HCT116 (cell line): Measurements from ENCODE around the gene SPIRE1. TPM values are rescaled to one million over a fixed set of nuclear protein-coding genes. Genes with fewer than 3 reads are reported as not detected.

ENCODE experiments used
- ATAC-seq: fragments of 200-7000 bp; cut with Tn5 transposase; 2 replicates; pipeline ENCODE4 v1.9.1; 2020; ENCODE audit warnings: mild to moderate bottlenecking, moderate library complexity
- BruUV-seq: library from RNA; stranded (reverse); fragments of 400-500 nt; replicated peaks from 2 replicates; lab custom pipeline; 2021; lab: Mats Ljungman, UMichigan
- CTCF ChIA-PET: fragments of 300-600 bp; sonication (Branson Sonifier 250); formaldehyde crosslinking; loops from one replicate; lab custom pipeline; 2021; ENCODE audit warnings: antibody characterized with exemption; lab: Charles Lee
- POLR2A ChIA-PET: fragments of 300-600, 350-600 bp; sonication (Branson Sonifier 250); formaldehyde crosslinking; loops from one replicate; lab custom pipeline; 2021; ENCODE audit warnings: antibody characterized with exemption; lab: Charles Lee
- RAD21 ChIA-PET, 2 experiments: fragments of 300-600 bp; sonication (Branson Sonifier 250); formaldehyde crosslinking; loops; one replicate each; lab custom pipeline; 2023; ENCODE audit warnings: low total read pairs in 2 of 2; ENCODE audit not compliant: uncharacterized antibody in 2 of 2, unreplicated experiment in 2 of 2, low non-redundant PET in 1 of 2; lab: Charles Lee
- DNase-seq: peaks from one replicate; pipeline ENCODE4 v3.0.0-alpha.2; 2010; ENCODE audit warnings: low read depth, low spot score
- H2AFZ ChIP-seq: fragments of 200-600 bp; shearing (Covaris generic), sonication (generic); 2 replicates; pipeline ENCODE4 v1.6.1; 2017; ENCODE audit warnings: low read depth, mixed run types, mixed read lengths, antibody characterized with exemption, low read length; ENCODE audit not compliant: poor library complexity, severe bottlenecking
- H3K27ac ChIP-seq: 2 replicates; pipeline ENCODE4 v1.5.1; 2012; ENCODE audit warnings: low read depth, low read length
- H3K27me3 ChIP-seq: fragments of 200-600 bp; sonication (generic); 2 replicates; pipeline ENCODE4 v1.6.1; 2016; ENCODE audit warnings: mixed run types, low read length, mixed read lengths; ENCODE audit not compliant: insufficient read depth
- H3K36me3 ChIP-seq, 2 experiments: fragments of 200-500 bp in 1 of 2; fragments of 200-600 bp in 1 of 2; sonication (Bioruptor generic) in 1 of 2; sonication (generic) in 1 of 2; 2 replicates each; pipeline versions ENCODE4 v1.5.1 to v1.6.1; 2014 to 2016; ENCODE audit warnings: low read length in 2 of 2, inconsistent platforms in 1 of 2, mixed read lengths in 1 of 2, mixed run types in 1 of 2; ENCODE audit not compliant: insufficient read depth in 2 of 2, control insufficient read depth in 1 of 2
- H3K4me1 ChIP-seq, 2 experiments: fragments of 200-600 bp in 1 of 2; sonication (generic) in 1 of 2; 2 replicates each; pipeline versions ENCODE4 v1.5.1 to v1.6.1; 2012 to 2017; ENCODE audit warnings: low read length in 2 of 2, inconsistent platforms in 1 of 2, mild to moderate bottlenecking in 1 of 2, mixed read lengths in 1 of 2, mixed run types in 1 of 2, moderate library complexity in 1 of 2; ENCODE audit not compliant: insufficient read depth in 2 of 2, control insufficient read depth in 1 of 2
- H3K4me2 ChIP-seq: fragments of 200-600 bp; sonication (generic); 2 replicates; pipeline ENCODE4 v1.6.1; 2017; ENCODE audit warnings: mixed run types, low read length, mixed read lengths
- H3K4me3 ChIP-seq, 2 experiments: fragments of 200-600 bp in 1 of 2; sonication (generic) in 1 of 2; replicated peaks in 1 of 2; 2 replicates each; pipeline ENCODE4 v1.5.1; 2011 to 2016; ENCODE audit warnings: low read length in 2 of 2, control low read depth in 1 of 2, low read depth in 1 of 2, mild to moderate bottlenecking in 1 of 2, mixed read lengths in 1 of 2, mixed run types in 1 of 2
- H3K79me2 ChIP-seq: fragments of 200-600 bp; sonication (generic); 2 replicates; pipeline ENCODE4 v1.6.1; 2017; ENCODE audit warnings: mild to moderate bottlenecking, mixed run types, low read length, moderate library complexity, mixed read lengths; ENCODE audit not compliant: insufficient read depth
- H3K9ac ChIP-seq: fragments of 200-600 bp; sonication (generic); 2 replicates; pipeline ENCODE4 v1.6.1; 2016; ENCODE audit warnings: low read length, mixed read lengths
- H3K9me2 ChIP-seq: fragments of 200-600 bp; sonication (generic), shearing (Covaris generic); 2 replicates; pipeline ENCODE4 v1.6.1; 2017; ENCODE audit warnings: mixed run types, mild to moderate bottlenecking, moderate library complexity; ENCODE audit not compliant: insufficient read depth
- H3K9me3 ChIP-seq, 2 experiments: fragments of 200-500 bp in 1 of 2; fragments of 200-600 bp in 1 of 2; sonication (Bioruptor generic) in 1 of 2; sonication (generic) in 1 of 2; 2 replicates each; pipeline ENCODE4 v1.6.1; 2014 to 2017; ENCODE audit warnings: low read length in 2 of 2, mixed read lengths in 2 of 2, inconsistent platforms in 1 of 2, low read depth in 1 of 2, mild to moderate bottlenecking in 1 of 2, mixed run types in 1 of 2, moderate library complexity in 1 of 2; ENCODE audit not compliant: control insufficient read depth in 1 of 2, insufficient read depth in 1 of 2
- H4K20me1 ChIP-seq: fragments of 200-600 bp; sonication (generic), shearing (Covaris generic); 2 replicates; pipeline ENCODE4 v1.6.1; 2017; ENCODE audit warnings: mixed run types, mild to moderate bottlenecking, moderate library complexity; ENCODE audit not compliant: insufficient read depth
- ATF3 ChIP-seq: IDR thresholded peaks from 2 replicates; pipeline ENCODE4 v1.6.1; 2012
- EGR1 ChIP-seq: IDR thresholded peaks from 2 replicates; pipeline ENCODE4 v1.6.1; 2012; ENCODE audit warnings: low read depth
- EZH2 ChIP-seq: fragments of 200-600 bp; sonication (generic); IDR thresholded peaks from 2 replicates; pipeline ENCODE4 v1.6.1; 2017; ENCODE audit warnings: antibody characterized with exemption, mixed run types
- EZH2phosphoT487 ChIP-seq: fragments of 200-600 bp; IDR thresholded peaks from 2 replicates; pipeline ENCODE4 v1.6.1; 2018; ENCODE audit warnings: antibody characterized with exemption, borderline replicate concordance
- FOSL1 ChIP-seq: IDR thresholded peaks from 2 replicates; pipeline ENCODE4 v1.6.1; 2012; ENCODE audit warnings: low read depth
- JUND ChIP-seq: IDR thresholded peaks from 2 replicates; pipeline ENCODE4 v1.6.1; 2012
- MAX ChIP-seq: IDR thresholded peaks from 2 replicates; pipeline ENCODE4 v1.6.1; 2012
- POLR2A ChIP-seq: IDR thresholded peaks from 2 replicates; pipeline ENCODE4 v1.7.0; 2011; ENCODE audit warnings: borderline replicate concordance; ENCODE audit not compliant: insufficient read depth, insufficient read length; ENCODE audit errors: extremely low read depth
- POLR2AphosphoS5 ChIP-seq: IDR thresholded peaks from 2 replicates; pipeline ENCODE4 v1.6.1; 2011; ENCODE audit warnings: mild to moderate bottlenecking, low read depth, low read length, moderate library complexity
- SIN3A ChIP-seq: IDR thresholded peaks from 2 replicates; pipeline ENCODE4 v1.6.1; 2012; ENCODE audit warnings: low read depth
- SP1 ChIP-seq: IDR thresholded peaks from 2 replicates; pipeline ENCODE4 v1.6.1; 2012; ENCODE audit warnings: low read depth
- YY1 ChIP-seq: IDR thresholded peaks from 2 replicates; pipeline ENCODE4 v1.6.1; 2011; ENCODE audit warnings: low read length, low read depth, moderate library complexity, mild to moderate bottlenecking; ENCODE audit not compliant: insufficient replicate concordance; ENCODE audit errors: extremely low read depth
- ZNF274 ChIP-seq: fragments of 200-500 bp; sonication (Bioruptor generic); IDR thresholded peaks from 2 replicates; pipeline ENCODE4 v1.6.1; 2014; ENCODE audit warnings: mild to moderate bottlenecking, low read depth, low read length, inconsistent platforms
- intact Hi-C: fragments of 100-400 bp; cut with micrococcal nuclease; formaldehyde crosslinking; loops from 2 replicates; pipeline ENCODE4 v1.10.0; 2022
- total RNA-seq: library from RNA; stranded (reverse); gene quantifications from one replicate; pipeline ENCODE4 v1.2.1, GENCODE V29; 2021; ENCODE audit not compliant: unreplicated experiment
- TF ChIP-seq, protein P1 (sequence below): IDR thresholded peaks from 2 replicates; pipeline ENCODE4 v1.6.1; 2011; ENCODE audit warnings: mild to moderate bottlenecking, low read length, moderate library complexity; ENCODE audit not compliant: insufficient replicate concordance; ENCODE audit errors: extremely low read depth

SPIRE1 gene
- total RNA-seq, 1 experiment from 2014 or later, result 26.6 TPM

DNA sequence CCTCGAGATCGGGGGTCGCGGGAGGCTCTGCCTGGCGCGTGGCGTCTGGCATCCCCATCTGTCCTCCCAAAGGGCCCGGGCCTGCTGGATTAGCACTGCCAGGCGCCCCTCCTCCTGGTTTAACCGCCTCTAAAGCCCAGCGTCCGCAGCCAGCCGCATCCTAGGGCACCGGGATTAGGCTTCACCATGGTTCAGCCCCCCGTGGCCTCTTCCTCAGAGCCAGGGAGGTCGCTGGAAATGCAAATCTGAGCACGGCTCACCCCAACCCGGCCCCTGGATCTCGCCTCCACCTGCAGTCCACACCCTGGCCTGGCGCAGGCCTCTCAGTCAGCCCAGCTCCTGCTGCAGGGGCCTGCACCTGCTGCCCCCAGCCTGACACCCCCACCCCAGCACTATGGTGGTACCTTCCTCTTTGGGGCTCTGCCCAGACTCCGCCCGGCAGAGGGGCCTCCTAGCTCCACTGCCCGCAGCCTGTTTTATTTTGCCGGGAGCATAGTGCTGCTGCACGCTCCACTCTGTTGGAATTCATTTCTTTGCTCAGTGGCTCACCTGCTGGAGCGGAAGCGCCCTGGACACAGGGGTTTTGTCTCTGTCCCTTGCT, 237.0 kb downstream of the SPIRE1 start:
- no peaks in the 10 kb centered on the region for H4K20me1 ChIP-seq
- H3K9me2 ChIP-seq, result no peaks in the 10 kb centered on the region
- H3K27me3 ChIP-seq, result no peaks in the 10 kb centered on the region
- peaks cover 0 to 2% of the 10 kb centered on the region in 2 experiments; a peak in 1 of 4 replicates for H3K36me3 ChIP-seq
- H3K27ac ChIP-seq, result no peak overlapping the region
- H3K9me3 ChIP-seq, result no peaks in the 10 kb centered on the region
- DNase-seq (no peak), ATAC-seq (no peak)
- ChIA-PET CTCF (no interaction called here), RAD21 (no interaction called here), POLR2A (interaction anchor here (1.8 kb wide), 1 partner anchor 13 kb away, joined by 11 read pairs; the partner anchor contains the start of gene PRELID3A)
- peaks cover 4 to 9% of the 10 kb centered on the region in 2 experiments; a peak in 2 of 4 replicates for H3K4me1 ChIP-seq
- no peak overlapping the region for H2AFZ ChIP-seq
- no peak for TF ChIP-seq YY1
- TF ChIP-seq EZH2, result no peak
- no peak for TF ChIP-seq EGR1
- no peak for TF ChIP-seq POLR2AphosphoS5
- no peak for TF ChIP-seq ATF3
- TF ChIP-seq EZH2phosphoT487, result no peak
- no peak for TF ChIP-seq JUND
- no peak for TF ChIP-seq POLR2A
- no peak for TF ChIP-seq ZNF274
- TF ChIP-seq, protein P1, sequence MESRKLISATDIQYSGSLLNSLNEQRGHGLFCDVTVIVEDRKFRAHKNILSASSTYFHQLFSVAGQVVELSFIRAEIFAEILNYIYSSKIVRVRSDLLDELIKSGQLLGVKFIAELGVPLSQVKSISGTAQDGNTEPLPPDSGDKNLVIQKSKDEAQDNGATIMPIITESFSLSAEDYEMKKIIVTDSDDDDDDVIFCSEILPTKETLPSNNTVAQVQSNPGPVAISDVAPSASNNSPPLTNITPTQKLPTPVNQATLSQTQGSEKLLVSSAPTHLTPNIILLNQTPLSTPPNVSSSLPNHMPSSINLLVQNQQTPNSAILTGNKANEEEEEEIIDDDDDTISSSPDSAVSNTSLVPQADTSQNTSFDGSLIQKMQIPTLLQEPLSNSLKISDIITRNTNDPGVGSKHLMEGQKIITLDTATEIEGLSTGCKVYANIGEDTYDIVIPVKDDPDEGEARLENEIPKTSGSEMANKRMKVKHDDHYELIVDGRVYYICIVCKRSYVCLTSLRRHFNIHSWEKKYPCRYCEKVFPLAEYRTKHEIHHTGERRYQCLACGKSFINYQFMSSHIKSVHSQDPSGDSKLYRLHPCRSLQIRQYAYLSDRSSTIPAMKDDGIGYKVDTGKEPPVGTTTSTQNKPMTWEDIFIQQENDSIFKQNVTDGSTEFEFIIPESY, result no peak
- no peak for TF ChIP-seq MAX
- TF ChIP-seq SIN3A, result no peak
- no peak for TF ChIP-seq SP1
- TF ChIP-seq FOSL1, result no peak
- no peak overlapping the region for H3K9ac ChIP-seq
- intact Hi-C loops, result no loop called here
- BruUV-seq, result no TSS peak
- no peak overlapping the region for H3K4me2 ChIP-seq
- peaks cover 6% of the 10 kb centered on the region; the same call in 1 of the 2 replicates for H3K79me2 ChIP-seq
- no peak overlapping the region for H3K4me3 ChIP-seq
